GM19351 (cell line): ENCODE results near the gene HAPLN1.
A peak's percentile ranks its signal among the peaks of the same experiment; 100 is the strongest.

Experiments
- ATAC-seq: cut with Tn5 transposase; IDR thresholded peaks from one replicate; pipeline ENCODE4 v1.9.1; 2021; ENCODE audit warnings: mild to moderate bottlenecking, moderate library complexity; ENCODE audit not compliant: unreplicated experiment

Gene HAPLN1

DNA sequence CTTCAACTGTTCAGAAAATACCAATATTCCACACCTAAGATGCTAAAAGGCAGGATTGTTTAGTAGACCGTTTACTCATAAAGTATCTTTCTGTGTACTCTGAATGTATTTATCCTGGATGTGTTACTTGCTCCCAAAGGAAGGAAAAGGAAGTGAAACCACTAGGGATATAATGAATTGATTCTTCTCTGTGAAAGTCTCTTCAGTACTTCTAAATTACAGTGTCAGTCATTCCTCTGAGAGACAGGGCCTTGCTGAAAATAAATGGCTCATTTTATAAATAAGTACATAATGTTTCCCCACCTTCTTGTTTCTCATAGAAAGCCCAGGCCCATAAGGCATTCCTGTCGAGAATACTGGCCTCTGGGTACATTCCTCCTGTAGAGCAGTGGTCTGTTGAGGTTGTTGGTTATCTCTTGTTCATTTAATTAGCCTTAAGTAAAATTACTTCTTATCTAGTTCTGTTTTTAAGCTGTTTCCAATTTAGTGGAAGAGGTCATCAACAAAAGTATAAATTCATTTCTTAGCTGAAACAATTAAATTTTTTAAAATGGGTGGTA is 1.6 kb downstream of the HAPLN1 start:
- ATAC-seq = no peak

DNA sequence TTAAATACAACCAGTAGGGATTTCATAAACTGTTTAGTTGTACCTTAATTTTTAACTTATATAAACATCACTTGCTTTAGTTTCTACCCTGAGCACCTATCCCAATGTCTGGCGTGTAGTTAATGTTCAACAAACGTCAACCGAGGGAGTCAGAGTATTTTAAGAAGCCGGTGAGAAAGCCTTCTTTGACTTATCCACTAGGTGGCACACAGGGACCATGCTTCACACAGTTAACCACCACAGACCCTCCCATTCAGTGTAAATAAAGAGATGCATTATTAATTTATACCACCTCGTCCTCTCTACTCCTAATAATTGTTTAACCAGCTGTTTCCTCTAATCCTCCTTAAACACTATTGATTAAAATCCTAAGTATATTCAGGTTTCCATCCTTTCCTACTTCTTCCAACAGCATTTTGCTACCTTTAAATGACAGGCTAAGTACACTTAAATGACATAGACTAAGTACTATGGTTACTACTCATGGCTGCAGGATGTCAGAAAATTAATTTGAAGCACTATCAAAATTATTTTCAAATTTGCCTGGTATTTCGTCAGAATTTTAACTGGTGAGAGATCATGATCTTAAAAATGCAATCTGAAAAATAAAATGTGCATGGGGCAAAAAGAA is 2.3 kb downstream of the HAPLN1 start:
- peak; percentile 69 for ATAC-seq

DNA sequence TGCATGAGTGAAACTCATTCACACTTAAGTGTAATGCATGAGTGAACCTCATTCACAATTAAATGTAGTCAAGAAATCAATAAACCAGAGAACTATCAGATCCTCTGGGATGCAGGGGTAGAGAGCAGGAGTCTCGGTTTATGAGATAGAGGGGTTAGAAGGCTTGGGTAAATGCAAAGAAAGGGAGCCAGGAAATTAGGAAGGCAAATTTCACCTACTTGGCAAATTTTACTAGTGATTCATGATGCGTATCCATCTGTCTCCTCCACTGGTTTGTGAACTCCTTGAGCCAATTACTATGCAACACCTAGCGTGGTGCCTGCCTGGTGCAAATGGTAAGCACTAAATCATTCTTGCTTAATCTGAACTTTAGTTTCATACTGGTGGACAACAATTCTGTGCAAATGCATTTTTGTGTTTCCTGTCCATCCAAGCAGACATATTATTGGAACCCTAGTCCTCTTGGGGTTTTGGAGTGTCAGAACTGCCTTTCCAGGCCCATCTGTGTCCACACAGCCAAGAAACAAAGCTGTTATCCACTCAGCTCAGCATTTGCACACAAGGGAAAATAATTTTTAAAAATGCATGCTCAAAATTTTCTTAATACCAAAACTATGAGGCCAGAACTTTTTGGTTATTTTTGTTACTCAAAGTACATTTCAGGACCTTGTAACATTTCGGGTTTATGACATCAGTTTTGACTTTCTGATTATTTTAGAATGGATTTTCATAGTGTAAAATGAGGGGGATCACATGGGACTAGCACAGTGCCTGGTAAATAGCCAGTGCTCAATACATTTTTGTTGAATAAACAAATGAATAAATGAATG is 5.2 kb downstream of the HAPLN1 start:
- no peak for ATAC-seq

GRCh38 chr5:83714810-83715209 is 5.8 kb downstream of the HAPLN1 start:
- ATAC-seq = no peak

DNA sequence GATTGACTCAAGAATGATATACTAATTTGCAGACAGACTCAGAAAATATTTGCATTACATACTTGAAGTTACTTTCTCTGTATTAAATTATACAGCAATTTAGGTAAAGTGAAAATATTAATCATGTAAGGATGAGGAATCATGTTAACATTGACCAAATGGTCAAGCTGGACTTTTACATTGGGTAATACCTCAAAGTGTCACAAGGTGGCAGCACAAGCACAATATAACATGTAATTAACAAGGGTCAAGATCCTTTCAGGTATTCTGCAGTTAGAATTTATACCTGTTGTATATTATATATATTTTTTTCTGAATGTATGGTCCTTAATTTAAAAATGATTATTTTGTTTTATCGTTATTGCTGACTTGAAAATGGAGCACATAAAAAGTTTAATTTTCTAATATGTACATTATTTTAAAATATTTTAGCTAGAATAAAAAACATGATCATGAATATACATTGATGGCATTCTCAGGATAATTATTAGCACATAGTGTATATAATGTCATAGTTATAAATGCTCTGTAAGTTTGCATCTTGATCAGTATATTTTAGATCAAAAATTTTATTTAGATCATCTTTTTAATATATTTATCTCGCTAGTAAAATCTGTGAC is 8.6 kb downstream of the HAPLN1 start:
- ATAC-seq = peak; percentile 85

GRCh38 chr5:83709973-83710372 is 10.7 kb downstream of the HAPLN1 start:
- no peak for ATAC-seq

DNA sequence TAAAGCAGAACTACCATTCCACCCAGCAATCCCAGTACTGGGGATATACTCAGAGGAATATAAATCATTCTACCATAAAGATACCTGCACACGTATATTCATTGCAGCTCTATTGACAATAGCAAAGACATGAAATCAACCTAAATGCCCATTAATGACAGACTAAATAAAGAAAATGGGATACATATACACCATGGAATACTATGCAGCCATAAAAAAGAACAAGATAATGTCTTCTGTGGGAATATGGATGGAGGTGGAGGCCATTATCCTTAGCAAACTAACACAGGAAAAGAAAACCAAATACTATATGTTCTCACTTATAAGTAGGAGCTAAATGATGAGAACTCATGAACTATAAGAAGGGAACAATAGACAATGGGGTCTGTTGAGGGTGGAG is 12.5 kb downstream of the HAPLN1 start:
- ATAC-seq = no peak

DNA sequence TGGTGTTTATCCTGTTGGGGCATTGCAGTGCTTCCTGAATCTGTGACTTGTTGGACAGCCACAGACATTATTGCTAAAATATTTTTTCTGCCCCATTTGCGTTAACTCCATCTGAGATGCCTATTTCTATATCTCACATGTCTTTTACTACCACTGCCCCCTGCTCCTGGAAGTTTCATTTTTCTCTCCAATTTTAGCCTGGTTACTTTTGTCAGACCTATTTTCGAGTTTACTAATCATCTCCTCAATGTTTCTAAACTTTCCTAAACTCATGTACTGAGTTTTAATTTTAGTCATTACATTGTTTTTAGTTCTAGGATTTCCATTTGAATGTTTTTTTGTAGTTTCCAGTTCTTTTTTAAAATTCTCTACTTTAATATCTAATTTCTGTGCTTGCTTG is 17.6 kb downstream of the HAPLN1 start:
- ATAC-seq = no peak

- no peak for ATAC-seq
Observed at GRCh38 chr5:83701886-83702285, 18.8 kb downstream of the HAPLN1 start.

GRCh38 chr5:83689881-83690280 is 30.8 kb downstream of the HAPLN1 start:
- no peak for ATAC-seq

DNA sequence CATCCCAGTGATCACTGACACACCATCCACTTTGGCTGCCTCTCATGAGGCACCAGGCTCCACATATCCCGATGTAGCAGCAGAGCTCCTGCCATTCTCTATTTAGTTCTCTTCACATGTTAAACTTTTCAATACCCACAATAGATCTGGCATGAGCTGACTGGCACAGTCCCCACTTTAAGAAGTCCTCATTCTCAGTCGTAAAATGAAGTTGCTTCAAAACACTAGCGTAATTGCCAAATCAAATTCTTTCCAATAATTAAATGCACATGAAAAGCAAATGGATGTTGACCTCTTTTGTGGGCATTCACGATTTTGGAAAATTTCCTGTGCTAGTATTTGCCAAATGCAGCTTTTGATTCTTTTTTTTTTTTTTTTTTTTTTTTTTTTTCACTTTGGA is 32.4 kb downstream of the HAPLN1 start:
- ATAC-seq = no peak

- no peak for ATAC-seq
Observed at GRCh38 chr5:83687124-83687619, 33.5 kb downstream of the HAPLN1 start.

DNA sequence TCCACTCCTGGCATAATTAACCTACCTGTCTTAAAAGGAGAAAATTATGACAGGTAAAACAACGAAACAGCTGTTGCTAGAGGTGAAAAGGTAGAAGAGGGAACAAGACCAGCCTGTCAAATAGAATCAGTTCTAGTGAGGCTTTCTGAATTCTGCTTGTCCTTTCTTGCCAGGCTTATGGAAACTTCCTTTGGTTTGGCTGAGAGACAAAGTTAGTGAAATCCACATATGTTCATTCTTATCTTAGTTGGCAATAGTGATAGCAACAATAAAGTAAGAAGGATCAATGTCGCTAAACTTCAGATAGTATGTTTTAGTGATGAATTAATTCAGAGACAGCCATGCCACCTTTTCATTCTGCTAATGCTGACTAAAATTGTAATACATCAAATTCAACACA is 34.4 kb downstream of the HAPLN1 start:
- ATAC-seq = no peak

GRCh38 chr5:83683836-83684235 is 36.8 kb downstream of the HAPLN1 start:
- ATAC-seq = no peak

DNA sequence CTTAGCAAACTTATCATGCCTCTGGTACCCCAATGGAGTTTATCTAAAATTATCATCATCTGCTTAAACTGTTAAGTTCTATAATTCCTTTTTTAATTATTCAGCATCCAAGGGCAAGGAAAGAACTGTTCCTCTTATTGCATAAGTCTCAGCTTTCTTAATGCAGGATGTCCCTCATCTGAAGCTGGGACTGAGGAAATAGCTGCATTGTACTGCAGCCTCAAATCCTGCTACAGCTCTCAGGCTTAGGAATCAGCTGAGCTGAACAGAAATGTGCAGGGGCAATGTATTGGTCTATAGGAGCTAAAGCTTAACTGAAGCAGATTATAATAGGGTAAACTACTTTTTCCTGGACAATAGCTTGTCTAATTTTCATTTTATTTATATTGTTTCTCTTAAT is 48.0 kb downstream of the HAPLN1 start:
- no peak for ATAC-seq

GRCh38 chr5:83672158-83672557 is 48.5 kb downstream of the HAPLN1 start:
- no peak for ATAC-seq

GRCh38 chr5:83665631-83666030 is 55.0 kb downstream of the HAPLN1 start:
- ATAC-seq = no peak

- no peak for ATAC-seq
Observed at GRCh38 chr5:83662558-83662957, 58.1 kb downstream of the HAPLN1 start.

GRCh38 chr5:83657807-83658525 is 62.7 kb downstream of the HAPLN1 start:
- no peak for ATAC-seq

GRCh38 chr5:83654427-83654994 is 66.1 kb downstream of the HAPLN1 start:
- peak; percentile 59 for ATAC-seq

DNA sequence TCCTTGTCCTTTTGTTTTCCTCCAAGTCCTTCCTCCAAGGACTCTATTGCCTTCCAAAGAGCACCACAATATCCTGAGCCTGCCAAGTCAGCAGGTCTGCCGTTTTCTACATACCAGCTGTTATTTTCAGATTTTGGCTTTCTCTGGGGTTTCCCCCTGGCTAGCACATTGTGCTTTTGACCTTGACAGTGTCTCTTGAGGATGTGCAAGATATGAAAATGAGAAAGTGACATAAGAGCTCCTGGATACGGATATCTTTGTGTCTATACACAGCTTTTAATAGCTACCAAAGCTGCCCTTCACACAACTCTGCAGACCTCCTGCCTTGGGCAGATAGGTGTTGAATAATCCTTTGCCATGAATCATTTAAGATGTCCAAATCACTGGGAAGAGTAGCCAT is 67.0 kb downstream of the HAPLN1 start:
- ATAC-seq = peak; percentile 86
